ENCODE data around the gene ANKRD33B. TPM values are rescaled to one million over a fixed set of nuclear protein-coding genes. Genes with fewer than 3 reads are reported as not detected.

ANKRD33B gene
- total and polyA plus RNA-seq, 2 of the 13 experiments (the other 11 are each of a cell fraction or from before 2014, with no cell fraction given), result 0.02 TPM; not detected in 1

DNA sequence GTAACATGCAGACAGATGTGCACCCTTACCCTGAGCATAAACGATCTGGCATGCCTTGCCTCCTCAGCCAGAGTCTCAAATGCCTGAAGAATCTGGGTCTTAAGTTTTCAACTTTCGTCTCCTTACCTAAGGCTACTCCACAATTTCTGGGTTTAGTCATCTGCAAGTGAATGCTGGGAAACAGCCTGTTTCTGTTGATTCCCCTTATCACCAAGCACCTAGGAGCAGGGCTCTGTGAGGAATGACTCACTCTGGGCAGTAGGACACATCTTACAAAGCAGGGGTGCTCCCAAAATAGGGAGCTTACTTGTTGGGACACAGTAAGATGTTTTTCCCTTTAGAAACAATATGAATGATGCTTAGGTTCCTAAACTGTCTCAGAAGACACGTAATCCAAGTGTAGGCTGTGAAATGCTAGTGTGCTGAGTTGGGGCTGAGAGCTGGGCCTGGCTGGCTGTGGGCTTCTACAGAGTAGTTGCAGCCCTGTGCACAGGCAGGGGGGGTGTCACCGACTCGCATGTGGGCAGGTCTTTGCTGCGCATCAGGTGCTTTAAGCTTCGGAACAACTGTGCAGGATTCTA lies 139.1 kb downstream of the ANKRD33B start:
- POLR2A ChIA-PET, result no interaction called here
- in situ Hi-C loops (cut with HindIII; ENCODE audit: extremely low pct_ligation_motif_present, low pct_unique_long_range_greater_than_20kb) (no loop called here), intact Hi-C loops (cut with micrococcal nuclease; ENCODE audit: unreplicated experiment) (no loop called here)
- H3K27ac ChIP-seq (ENCODE audit: extremely low read length, insufficient read depth, low read length), result no peak overlapping the region
- WGBS (ENCODE audit: low lambda C conversion rate), result 98% methylated on average over 7 of the region's 7 CpGs
- no peak for DNase-seq (ENCODE audit: low spot score)
- peaks cover 20 to 43% of the 10 kb centered on the region in 2 experiments for H3K36me3 ChIP-seq (replicated peaks in 1 of 2; ENCODE audit: control insufficient read depth in 1 of 2, insufficient read depth in 2 of 2, low read length in 2 of 2)
- H3K9me3 ChIP-seq (ENCODE audit: low read length), result no peaks in the 10 kb centered on the region
- H2AFZ ChIP-seq (ENCODE audit: low read length), result no peak overlapping the region
- no peaks in the 10 kb centered on the region for H3K4me1 ChIP-seq (ENCODE audit: insufficient read depth, low read length)
- no TSS peak for BruUV-seq (replicated peaks)
- no peaks in the 10 kb centered on the region for H3K27me3 ChIP-seq (ENCODE audit: control insufficient read depth in 1 of 2, insufficient read depth in 2 of 2, low read length in 2 of 2)
- TF ChIP-seq TMF1 (CRISPR knock-in tag; IDR thresholded peaks at IDR 0.05; ENCODE audit: low read depth) (no peak), ERF (CRISPR knock-in tag; IDR thresholded peaks at IDR 0.05) (no peak), SRSF9 (IDR thresholded peaks at IDR 0.05; ENCODE audit: borderline replicate concordance, insufficient read depth, low read depth, low read length, poor library complexity, severe bottlenecking) (no peak)
- peaks cover 26% of the 10 kb centered on the region for H4K20me1 ChIP-seq (ENCODE audit: insufficient read depth, low read length)
- no peak for FAIRE-seq
- H3K79me2 ChIP-seq (ENCODE audit: insufficient read depth, low read length), result peaks cover 3% of the 10 kb centered on the region
- no peak for ATAC-seq
- CTCF ChIA-PET (ENCODE audit: low intra/inter-chr PET ratio, low total read pairs), result no interaction called here
- H3K4me3 ChIP-seq (replicated peaks in 1 of 3; ENCODE audit: insufficient read depth in 1 of 3, low read depth in 2 of 3, low read length in 3 of 3), result no peak overlapping the region
- H3K4me2 ChIP-seq (ENCODE audit: low read depth, low read length), result no peak overlapping the region
- no peak overlapping the region for H3K9ac ChIP-seq (ENCODE audit: insufficient read depth, low read depth, low read length)

DNA sequence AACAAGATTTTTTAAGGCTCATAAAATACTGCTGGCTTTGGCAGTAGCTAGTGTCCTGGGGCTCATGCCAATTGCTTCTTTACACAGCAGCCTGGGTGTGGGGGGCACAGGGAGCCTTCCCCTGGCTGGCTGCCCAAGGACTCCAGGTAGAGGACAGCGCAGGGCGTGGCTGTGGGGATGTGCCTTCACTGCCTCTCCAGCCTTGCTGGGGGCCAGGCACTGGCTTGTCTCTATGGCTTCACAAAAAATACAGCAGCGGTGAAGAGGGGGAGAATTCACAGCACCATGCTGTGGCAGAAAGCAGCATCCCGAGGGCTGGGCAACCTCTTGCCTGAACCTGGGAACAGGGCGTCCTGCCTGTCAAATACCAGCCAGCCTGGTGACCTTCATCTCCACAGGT lies 139.8 kb downstream of the ANKRD33B start:
- Histone ChIP-seq H3K27ac (ENCODE audit: extremely low read length, insufficient read depth, low read length) (no peak overlapping the region), H4K20me1 (ENCODE audit: insufficient read depth, low read length) (peaks cover 22% of the 10 kb centered on the region), H3K4me3 (replicated peaks in 1 of 3; ENCODE audit: insufficient read depth in 1 of 3, low read depth in 2 of 3, low read length in 3 of 3) (no peak overlapping the region), H3K4me1 (ENCODE audit: insufficient read depth, low read length) (no peaks in the 10 kb centered on the region), H2AFZ (ENCODE audit: low read length) (no peak overlapping the region), H3K79me2 (ENCODE audit: insufficient read depth, low read length) (peaks cover 3% of the 10 kb centered on the region), H3K36me3 (replicated peaks in 1 of 2; ENCODE audit: control insufficient read depth in 1 of 2, insufficient read depth in 2 of 2, low read length in 2 of 2) (peaks cover 20 to 48% of the 10 kb centered on the region in 2 experiments), H3K9me3 (ENCODE audit: low read length) (no peaks in the 10 kb centered on the region), H3K27me3 (ENCODE audit: control insufficient read depth in 1 of 2, insufficient read depth in 2 of 2, low read length in 2 of 2) (no peaks in the 10 kb centered on the region), H3K4me2 (ENCODE audit: low read depth, low read length) (no peak overlapping the region), H3K9ac (ENCODE audit: insufficient read depth, low read depth, low read length) (no peak overlapping the region)
- CTCF ChIA-PET (ENCODE audit: low intra/inter-chr PET ratio, low total read pairs), result no interaction called here
- DNase-seq (ENCODE audit: low spot score) (no peak), ATAC-seq (no peak), FAIRE-seq (no peak)
- 100% methylated on average over 3 of the region's 5 CpGs for WGBS (ENCODE audit: low lambda C conversion rate)
- in situ Hi-C loops (cut with HindIII; ENCODE audit: extremely low pct_ligation_motif_present, low pct_unique_long_range_greater_than_20kb), result no loop called here
- BruUV-seq (replicated peaks), result no TSS peak
- TF ChIP-seq ZNF251 (CRISPR knock-in tag; IDR thresholded peaks at IDR 0.05) (no peak), IRF2 (CRISPR knock-in tag; IDR thresholded peaks at IDR 0.05) (no peak), FOXO1 (CRISPR knock-in tag; IDR thresholded peaks at IDR 0.05) (no peak), ZNF781 (CRISPR knock-in tag; IDR thresholded peaks at IDR 0.05; ENCODE audit: borderline replicate concordance, not compliant biosample characterization) (no peak)
- TF ChIP-seq, protein P1, sequence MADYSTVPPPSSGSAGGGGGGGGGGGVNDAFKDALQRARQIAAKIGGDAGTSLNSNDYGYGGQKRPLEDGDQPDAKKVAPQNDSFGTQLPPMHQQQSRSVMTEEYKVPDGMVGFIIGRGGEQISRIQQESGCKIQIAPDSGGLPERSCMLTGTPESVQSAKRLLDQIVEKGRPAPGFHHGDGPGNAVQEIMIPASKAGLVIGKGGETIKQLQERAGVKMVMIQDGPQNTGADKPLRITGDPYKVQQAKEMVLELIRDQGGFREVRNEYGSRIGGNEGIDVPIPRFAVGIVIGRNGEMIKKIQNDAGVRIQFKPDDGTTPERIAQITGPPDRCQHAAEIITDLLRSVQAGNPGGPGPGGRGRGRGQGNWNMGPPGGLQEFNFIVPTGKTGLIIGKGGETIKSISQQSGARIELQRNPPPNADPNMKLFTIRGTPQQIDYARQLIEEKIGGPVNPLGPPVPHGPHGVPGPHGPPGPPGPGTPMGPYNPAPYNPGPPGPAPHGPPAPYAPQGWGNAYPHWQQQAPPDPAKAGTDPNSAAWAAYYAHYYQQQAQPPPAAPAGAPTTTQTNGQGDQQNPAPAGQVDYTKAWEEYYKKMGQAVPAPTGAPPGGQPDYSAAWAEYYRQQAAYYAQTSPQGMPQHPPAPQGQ (CRISPR knock-in tag; IDR thresholded peaks at IDR 0.05; ENCODE audit: borderline replicate concordance), result no peak
- POLR2A ChIA-PET, result no interaction called here
- intact Hi-C loops (cut with micrococcal nuclease; ENCODE audit: unreplicated experiment), result no loop called here
